Testis (tissue), 3 donors: ENCODE data around the gene C2orf92. TPM values are rescaled to one million over a fixed set of nuclear protein-coding genes. Genes with fewer than 3 reads are reported as not detected.

Experiments used
- DNase-seq: peaks from one replicate; pipeline ENCODE4 v3.0.0-alpha.2; 2019
- H3K27ac ChIP-seq, 2 donors: fragments of 200-600 bp; sonication (generic); one replicate each; pipeline ENCODE4 v1.5.1; 2019
- H3K27me3 ChIP-seq: fragments of 200-600 bp; sonication (generic); one replicate; pipeline ENCODE4 v1.5.1; 2019
- H3K36me3 ChIP-seq: fragments of 200-600 bp; sonication (generic); one replicate; pipeline ENCODE4 v1.5.1; 2017; ENCODE audit warnings: low read depth; ENCODE audit errors: missing control alignments
- H3K4me1 ChIP-seq: fragments of 200-600 bp; sonication (generic); one replicate; pipeline ENCODE4 v1.5.1; 2019
- H3K4me3 ChIP-seq, 2 donors: fragments of 200-600 bp; sonication (generic); one replicate each; pipeline ENCODE4 v1.5.1; 2017 to 2019
- H3K9me3 ChIP-seq: fragments of 200-600 bp; sonication (generic); one replicate; pipeline ENCODE4 v1.5.1; 2017
- POLR2A ChIP-seq: fragments of 450-650 bp; IDR thresholded peaks from one replicate; pipeline ENCODE4 v1.6.1; 2017; ENCODE audit warnings: antibody characterized with exemption, mild to moderate bottlenecking, moderate library complexity
- WGBS, 2 donors: methylation state at CpG; one replicate each; pipeline ENCODE4 v1.1.5; 2018; 5-methylcytosine and 5-hydroxymethylcytosine counted together
- intact Hi-C: fragments of 100-400 bp; cut with DNase I; formaldehyde crosslinking; loops from one replicate; pipeline ENCODE4 v1.15.1; 2023; ENCODE audit warnings: low total_unique reads
- polyA plus RNA-seq: library from polyadenylated mRNA; stranded (reverse); fragments of 350-450 nt; fragmentation: Illumina TruSeq; extraction: RNeasy Lipid Tissue Mini Kit (QIAGEN cat#74804); gene quantifications from one replicate; pipeline ENCODE4 v1.2.3, GENCODE V29; 2014; ENCODE audit warnings: low read depth, low replicate concordance; ENCODE audit not compliant: insufficient read depth
- total RNA-seq, 2 donors: library from RNA; depleted of rRNA; stranded (reverse); fragments of >200 nt; gene quantifications; one replicate each; pipeline ENCODE4 v1.2.3, GENCODE V29; 2016
- TF ChIP-seq, protein P1 (sequence below), 3 experiments: fragments of 450-650 bp in 2 of 3; fragments of 200-600 bp in 1 of 3; sonication (generic) in 1 of 3; IDR thresholded peaks; one replicate each; pipeline ENCODE4 v1.5.1; 2016 to 2019; ENCODE audit warnings: antibody characterized with exemption in 3 of 3, mild to moderate bottlenecking in 2 of 3, moderate library complexity in 1 of 3

Gene C2orf92
- total and polyA plus RNA-seq, 3 donors from 2014 or later, result 27.8 to 51.2 (median 35.7) TPM

DNA sequence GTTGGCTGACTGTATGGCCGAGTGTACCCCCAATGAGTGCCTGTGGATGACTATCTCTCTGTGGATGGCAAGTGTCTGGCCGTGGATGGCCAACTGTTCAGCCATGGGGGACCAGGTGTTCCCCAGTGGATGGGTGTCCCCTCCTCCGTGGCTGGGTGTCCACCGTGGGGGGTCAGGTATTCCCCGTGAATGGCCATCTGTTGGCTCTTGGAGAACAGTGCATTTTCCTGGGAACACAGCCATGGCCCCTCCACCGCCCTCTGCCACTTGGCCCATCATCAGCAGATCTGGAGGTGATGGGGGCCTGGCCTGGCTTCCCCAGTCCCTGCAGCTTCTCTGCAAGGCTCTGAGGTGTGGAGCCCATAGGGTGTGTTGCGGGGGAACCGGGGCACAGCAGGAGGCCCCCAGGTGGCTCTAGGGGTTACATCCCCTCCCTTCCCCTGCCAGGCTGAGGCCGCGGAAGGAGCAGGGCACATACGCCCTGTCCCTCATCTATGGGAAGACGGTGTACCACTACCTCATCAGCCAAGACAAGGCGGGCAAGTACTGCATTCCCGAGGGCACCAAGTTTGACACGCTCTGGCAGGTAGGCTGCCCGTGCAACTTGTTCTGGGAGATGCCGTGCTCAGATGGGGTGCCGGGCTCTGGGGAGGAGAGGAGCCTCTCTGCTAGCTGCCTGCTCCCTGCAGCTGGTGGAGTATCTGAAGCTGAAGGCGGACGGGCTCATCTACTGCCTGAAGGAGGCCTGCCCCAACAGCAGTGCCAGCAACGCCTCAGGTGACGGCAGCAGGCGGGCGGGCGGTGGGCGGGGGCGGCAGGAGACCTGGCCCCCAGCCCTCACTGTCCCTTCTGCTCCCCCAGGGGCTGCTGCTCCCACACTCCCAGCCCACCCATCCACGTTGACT, 63.2 kb downstream of the C2orf92 start:
- no peak for DNase-seq
- no peaks in the 10 kb centered on the region for H3K27me3 ChIP-seq
- intact Hi-C loops, result no loop called here
- H3K4me1 ChIP-seq, result no peaks in the 10 kb centered on the region
- H3K4me3 ChIP-seq, result no peak overlapping the region
- H3K9me3 ChIP-seq, result no peaks in the 10 kb centered on the region
- no peak overlapping the region for H3K27ac ChIP-seq
- WGBS, 2 donors, result 91 to 92% methylated on average over 6 to 27 of the region's 28 CpGs
- TF ChIP-seq POLR2A, result no peak
- TF ChIP-seq, protein P1, sequence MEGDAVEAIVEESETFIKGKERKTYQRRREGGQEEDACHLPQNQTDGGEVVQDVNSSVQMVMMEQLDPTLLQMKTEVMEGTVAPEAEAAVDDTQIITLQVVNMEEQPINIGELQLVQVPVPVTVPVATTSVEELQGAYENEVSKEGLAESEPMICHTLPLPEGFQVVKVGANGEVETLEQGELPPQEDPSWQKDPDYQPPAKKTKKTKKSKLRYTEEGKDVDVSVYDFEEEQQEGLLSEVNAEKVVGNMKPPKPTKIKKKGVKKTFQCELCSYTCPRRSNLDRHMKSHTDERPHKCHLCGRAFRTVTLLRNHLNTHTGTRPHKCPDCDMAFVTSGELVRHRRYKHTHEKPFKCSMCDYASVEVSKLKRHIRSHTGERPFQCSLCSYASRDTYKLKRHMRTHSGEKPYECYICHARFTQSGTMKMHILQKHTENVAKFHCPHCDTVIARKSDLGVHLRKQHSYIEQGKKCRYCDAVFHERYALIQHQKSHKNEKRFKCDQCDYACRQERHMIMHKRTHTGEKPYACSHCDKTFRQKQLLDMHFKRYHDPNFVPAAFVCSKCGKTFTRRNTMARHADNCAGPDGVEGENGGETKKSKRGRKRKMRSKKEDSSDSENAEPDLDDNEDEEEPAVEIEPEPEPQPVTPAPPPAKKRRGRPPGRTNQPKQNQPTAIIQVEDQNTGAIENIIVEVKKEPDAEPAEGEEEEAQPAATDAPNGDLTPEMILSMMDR (IDR thresholded peaks at IDR 0.05), result no peak
- H3K36me3 ChIP-seq, result no peaks in the 10 kb centered on the region

DNA sequence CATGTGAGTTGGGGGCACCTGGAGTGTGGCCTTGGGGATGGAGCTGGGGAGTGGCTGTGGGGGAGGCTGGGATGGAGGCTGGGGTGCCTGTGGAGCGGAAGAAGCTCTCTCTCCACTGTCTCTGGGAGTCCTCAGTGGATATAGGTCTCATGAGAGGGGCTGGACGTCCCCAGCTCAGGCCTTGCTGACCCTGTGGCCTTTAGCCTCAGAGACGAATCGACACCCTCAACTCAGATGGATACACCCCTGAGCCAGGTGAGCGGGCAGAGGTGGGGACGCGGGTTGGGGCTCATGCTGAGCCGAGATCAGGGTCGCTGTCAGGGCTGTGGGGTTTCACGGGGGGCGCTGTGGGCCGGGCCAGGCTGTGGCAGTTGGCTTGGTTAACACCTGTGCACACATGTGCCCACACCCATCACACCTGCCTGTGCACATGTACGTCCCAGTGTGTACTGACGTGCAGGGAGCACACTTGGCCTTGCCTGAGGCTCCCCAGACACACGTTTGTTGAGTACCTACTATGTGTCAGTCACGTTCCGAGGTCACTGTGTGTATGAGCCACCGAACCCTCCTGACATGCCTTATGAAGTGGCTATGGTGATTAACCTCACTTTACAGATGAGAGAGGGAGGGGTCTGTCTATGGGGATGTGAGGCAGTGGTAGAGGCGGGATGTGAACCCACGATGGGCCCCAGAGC, 64.0 kb downstream of the C2orf92 start:
- Histone ChIP-seq H3K27me3 (no peaks in the 10 kb centered on the region), H3K27ac (no peak overlapping the region), H3K4me1 (no peaks in the 10 kb centered on the region), H3K4me3 (no peak overlapping the region), H3K36me3 (no peaks in the 10 kb centered on the region), H3K9me3 (no peaks in the 10 kb centered on the region)
- no peak for DNase-seq
- intact Hi-C loops, result no loop called here
- 85 to 88% methylated on average over 9 to 20 of the region's 20 CpGs for WGBS, 2 donors
- TF ChIP-seq, protein P1 (IDR thresholded peaks at IDR 0.05), result no peak
- no peak for TF ChIP-seq POLR2A

DNA sequence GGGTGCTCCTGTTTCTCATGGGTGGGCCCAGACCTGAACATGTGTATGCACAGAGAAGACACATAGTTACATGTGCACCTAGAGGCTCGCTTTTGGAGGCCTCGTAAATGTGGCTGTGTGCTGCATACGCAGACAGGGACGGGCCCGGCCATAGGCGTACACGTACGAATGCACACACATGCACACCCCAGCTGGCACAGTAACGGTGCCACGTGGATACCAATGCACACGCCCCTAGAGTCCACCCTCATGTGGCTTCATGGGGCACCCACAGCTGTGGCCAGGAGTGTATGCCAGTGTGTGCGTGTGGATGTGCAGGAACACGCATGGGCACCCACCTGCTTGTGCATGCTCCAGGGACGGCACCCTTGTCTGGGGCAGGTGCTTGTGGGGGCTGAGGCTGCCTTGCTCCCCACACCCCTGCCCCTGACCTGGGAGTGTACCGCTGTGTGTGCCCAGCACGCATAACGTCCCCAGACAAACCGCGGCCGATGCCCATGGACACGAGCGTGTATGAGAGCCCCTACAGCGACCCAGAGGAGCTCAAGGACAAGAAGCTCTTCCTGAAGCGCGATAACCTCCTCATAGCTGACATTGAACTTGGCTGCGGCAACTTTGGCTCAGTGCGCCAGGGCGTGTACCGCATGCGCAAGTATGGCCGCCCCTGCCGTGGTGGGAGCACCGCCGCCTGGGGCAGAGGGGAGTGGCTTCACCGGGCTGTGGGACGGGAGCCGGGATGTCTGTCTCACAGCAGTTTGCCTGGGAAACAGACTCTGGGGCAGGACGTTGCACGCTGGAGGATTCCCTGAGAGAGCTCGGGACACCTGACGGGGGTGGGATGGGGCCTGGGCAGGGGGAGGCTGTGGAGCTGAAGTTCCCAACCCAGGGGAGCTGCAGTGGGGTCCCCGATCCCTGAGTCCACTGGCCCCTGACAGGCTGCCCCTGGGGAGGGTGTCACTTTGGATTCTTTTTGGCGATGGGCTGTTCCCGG, 64.8 kb downstream of the C2orf92 start:
- no peak for DNase-seq
- intact Hi-C loops, result no loop called here
- Histone ChIP-seq H3K4me3 (peak overlapping the region in 1 of 2 donors; percentile 9), H3K9me3 (no peaks in the 10 kb centered on the region), H3K27me3 (no peaks in the 10 kb centered on the region), H3K27ac (no peak overlapping the region), H3K36me3 (no peaks in the 10 kb centered on the region), H3K4me1 (no peaks in the 10 kb centered on the region)
- no peak for TF ChIP-seq POLR2A
- TF ChIP-seq, protein P1 (IDR thresholded peaks at IDR 0.05), result no peak
- 67 to 77% methylated on average over 7 to 44 of the region's 44 CpGs for WGBS, 2 donors

DNA sequence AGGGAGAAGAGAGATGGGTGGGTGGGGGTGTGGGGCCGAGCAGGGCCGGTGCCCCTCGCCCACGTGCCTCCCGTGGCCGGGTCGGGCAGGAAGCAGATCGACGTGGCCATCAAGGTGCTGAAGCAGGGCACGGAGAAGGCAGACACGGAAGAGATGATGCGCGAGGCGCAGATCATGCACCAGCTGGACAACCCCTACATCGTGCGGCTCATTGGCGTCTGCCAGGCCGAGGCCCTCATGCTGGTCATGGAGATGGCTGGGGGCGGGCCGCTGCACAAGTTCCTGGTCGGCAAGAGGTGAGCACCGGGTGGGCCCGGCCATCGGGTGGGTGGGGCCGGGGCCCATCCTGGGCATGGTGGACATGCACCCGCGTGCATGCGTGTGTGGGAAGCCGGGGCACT, 65.6 kb downstream of the C2orf92 start:
- no peak for DNase-seq
- H3K4me3 ChIP-seq, result no peak overlapping the region
- intact Hi-C loops, result no loop called here
- no peak overlapping the region for H3K27ac ChIP-seq
- H3K27me3 ChIP-seq, result no peaks in the 10 kb centered on the region
- TF ChIP-seq, protein P1 (IDR thresholded peaks at IDR 0.05), result no peak
- TF ChIP-seq POLR2A, result no peak
- H3K36me3 ChIP-seq, result no peaks in the 10 kb centered on the region
- H3K9me3 ChIP-seq, result no peaks in the 10 kb centered on the region
- 73 to 83% methylated on average over 9 to 28 of the region's 29 CpGs for WGBS, 2 donors
- H3K4me1 ChIP-seq, result no peaks in the 10 kb centered on the region
